Measurements from ENCODE around the gene SNX1. TPM values are rescaled to one million over a fixed set of nuclear protein-coding genes. Genes with fewer than 3 reads are reported as not detected.
A peak's percentile ranks its signal among the peaks of the same experiment; 100 is the strongest.

Gene SNX1
- total and polyA plus RNA-seq, 10 of the 15 experiments (the other 5 are each of a cell fraction or from before 2014, with no cell fraction given), result 17.8 to 115 (median 96.3) TPM

DNA sequence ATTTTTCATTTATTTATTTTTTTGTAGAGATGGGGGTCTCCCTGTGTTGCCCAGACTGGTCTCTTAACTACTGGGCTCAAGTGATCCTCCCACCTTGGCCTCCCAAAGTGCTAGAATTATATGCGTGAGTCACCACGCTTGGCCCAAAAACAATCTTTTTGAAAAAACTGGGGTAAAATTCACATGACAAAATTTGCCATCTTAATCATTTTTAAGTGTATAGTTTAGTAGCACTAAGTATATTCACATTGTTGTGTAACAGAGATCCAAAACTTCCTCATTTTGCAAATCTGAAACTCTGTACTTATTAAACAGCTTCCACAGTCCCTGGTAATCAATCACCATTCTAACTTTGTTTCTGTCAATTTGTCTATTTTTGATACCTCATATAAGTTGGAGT lies 5.2 kb downstream of the SNX1 start:
- Histone ChIP-seq H2AFZ (ENCODE audit: control insufficient read depth, low read depth, low read length) (no peak overlapping the region), H3K4me3 (0 out of 2 replicates have a peak overlapping the region, but pooled peaks have one; percentile 2), H3K79me2 (ENCODE audit: control insufficient read depth, insufficient read depth, low read length) (peaks cover 86% of the 10 kb centered on the region), H3K27me3 (replicated peaks in 1 of 2; ENCODE audit: control insufficient read depth in 2 of 2, insufficient read depth in 2 of 2, low read length in 1 of 2) (no peaks in the 10 kb centered on the region), H3K4me1 (ENCODE audit: control insufficient read depth, insufficient read depth, low read length) (peaks cover 13% of the 10 kb centered on the region), H3K9me3 (replicated peaks; ENCODE audit: control insufficient read depth, insufficient read depth, low read length) (no peaks in the 10 kb centered on the region; the same call in 2 of the 3 replicates), H3K36me3 (ENCODE audit: control insufficient read depth in 2 of 2, insufficient read depth in 2 of 2, low read length in 1 of 2) (no peaks in the 10 kb centered on the region; a peak in 2 of 4 replicates), H3K9ac (ENCODE audit: control insufficient read depth, insufficient read depth, low read length) (no peak overlapping the region), H3K27ac (ENCODE audit: control insufficient read depth, insufficient read depth) (no peak overlapping the region), H3K4me2 (ENCODE audit: control insufficient read depth, insufficient read depth) (peak overlapping the region; percentile 50; the same call in 1 of the 2 replicates), H4K20me1 (ENCODE audit: control insufficient read depth, insufficient read depth) (no peaks in the 10 kb centered on the region)
- intact Hi-C loops (cut with micrococcal nuclease; ENCODE audit: unreplicated experiment), result no loop called here
- in situ Hi-C loops (cut with MboI), result no loop called here
- FAIRE-seq (no peak), ATAC-seq (peak; percentile 36; the same call in 2 of the 3 replicates), DNase-seq (ENCODE audit: low read depth, low spot score) (no peak)
- ChIA-PET CTCF (interaction anchor here (1.1 to 2.1 kb wide), 6 partner anchors 10 to 53 kb away, joined by 3 to 9 read pairs (median 4); no protein-coding TSS in a partner anchor), SMC1A (ENCODE audit: uncharacterized antibody, unreplicated experiment) (interaction anchor here (0.7 to 2.0 kb wide), 5 partner anchors 10 to 634 kb away, joined by 3 to 12 read pairs (median 6); no protein-coding TSS in a partner anchor), POLR2A (interaction anchor here (0.5 to 1.9 kb wide), 2 partner anchors 44 to 98 kb away, joined by 4 to 8 read pairs; no protein-coding TSS in a partner anchor), RAD21 (ENCODE audit: unreplicated experiment) (interaction anchor here (0.7 to 2.3 kb wide), 3 partner anchors 8 to 53 kb away, joined by 3 to 13 read pairs (median 4); no protein-coding TSS in a partner anchor)
- BruUV-seq (replicated peaks), result no TSS peak
- TF ChIP-seq, protein P1, sequence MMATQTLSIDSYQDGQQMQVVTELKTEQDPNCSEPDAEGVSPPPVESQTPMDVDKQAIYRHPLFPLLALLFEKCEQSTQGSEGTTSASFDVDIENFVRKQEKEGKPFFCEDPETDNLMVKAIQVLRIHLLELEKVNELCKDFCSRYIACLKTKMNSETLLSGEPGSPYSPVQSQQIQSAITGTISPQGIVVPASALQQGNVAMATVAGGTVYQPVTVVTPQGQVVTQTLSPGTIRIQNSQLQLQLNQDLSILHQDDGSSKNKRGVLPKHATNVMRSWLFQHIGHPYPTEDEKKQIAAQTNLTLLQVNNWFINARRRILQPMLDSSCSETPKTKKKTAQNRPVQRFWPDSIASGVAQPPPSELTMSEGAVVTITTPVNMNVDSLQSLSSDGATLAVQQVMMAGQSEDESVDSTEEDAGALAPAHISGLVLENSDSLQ (IDR thresholded peaks at IDR 0.05), result peak; percentile 19; the same call in 1 of the 2 replicates
- TF ChIP-seq, protein P2, sequence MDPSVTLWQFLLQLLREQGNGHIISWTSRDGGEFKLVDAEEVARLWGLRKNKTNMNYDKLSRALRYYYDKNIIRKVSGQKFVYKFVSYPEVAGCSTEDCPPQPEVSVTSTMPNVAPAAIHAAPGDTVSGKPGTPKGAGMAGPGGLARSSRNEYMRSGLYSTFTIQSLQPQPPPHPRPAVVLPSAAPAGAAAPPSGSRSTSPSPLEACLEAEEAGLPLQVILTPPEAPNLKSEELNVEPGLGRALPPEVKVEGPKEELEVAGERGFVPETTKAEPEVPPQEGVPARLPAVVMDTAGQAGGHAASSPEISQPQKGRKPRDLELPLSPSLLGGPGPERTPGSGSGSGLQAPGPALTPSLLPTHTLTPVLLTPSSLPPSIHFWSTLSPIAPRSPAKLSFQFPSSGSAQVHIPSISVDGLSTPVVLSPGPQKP (IDR thresholded peaks at IDR 0.05; ENCODE audit: low read depth, low read length), result no peak
- 100% methylated on average over 2 of the region's 2 CpGs for WGBS (ENCODE audit: insufficient coverage, insufficient replicate concordance, low lambda C conversion rate, missing lambda C conversion rate)

DNA sequence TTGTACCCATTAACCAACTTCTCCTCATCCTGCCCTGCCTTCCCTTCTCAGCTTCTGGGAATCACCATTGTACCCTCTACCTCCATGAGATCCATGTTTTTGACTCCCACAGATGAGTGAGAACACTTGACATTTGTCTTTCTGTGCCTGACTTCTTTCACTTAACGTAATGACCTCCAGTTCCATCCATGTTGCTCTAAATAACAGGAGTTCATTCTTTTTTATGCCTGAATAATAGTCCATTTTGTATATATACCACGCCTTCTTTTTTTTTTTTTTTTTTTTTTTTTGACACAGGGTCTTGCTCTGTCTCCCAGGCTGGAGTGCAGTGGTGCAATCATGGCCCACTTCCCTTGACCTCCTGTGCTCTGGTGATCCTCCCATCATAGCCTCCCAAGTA lies 6.7 kb downstream of the SNX1 start:
- ChIA-PET RAD21 (ENCODE audit: unreplicated experiment) (interaction anchor here (2.3 kb wide), 1 partner anchor 51 kb away, joined by 13 read pairs; no protein-coding TSS in a partner anchor), CTCF (interaction anchor here (0.9 to 2.1 kb wide), 3 partner anchors 8 to 50 kb away, joined by 3 to 9 read pairs (median 5); no protein-coding TSS in a partner anchor), SMC1A (ENCODE audit: uncharacterized antibody, unreplicated experiment) (interaction anchor here (1.0 to 2.0 kb wide), 4 partner anchors 9 to 42 kb away, joined by 4 to 12 read pairs (median 8); no protein-coding TSS in a partner anchor), POLR2A (interaction anchor here (1.2 to 1.9 kb wide), 2 partner anchors 13 to 42 kb away, joined by 3 to 8 read pairs; no protein-coding TSS in a partner anchor)
- H3K9me3 ChIP-seq (replicated peaks; ENCODE audit: control insufficient read depth, insufficient read depth, low read length), result no peaks in the 10 kb centered on the region; the same call in 2 of the 3 replicates
- DNase-seq (ENCODE audit: low read depth, low spot score), result no peak
- intact Hi-C loops (cut with micrococcal nuclease; ENCODE audit: unreplicated experiment), result no loop called here
- no peak overlapping the region for H3K27ac ChIP-seq (ENCODE audit: control insufficient read depth, insufficient read depth)
- peaks cover 13% of the 10 kb centered on the region for H3K4me1 ChIP-seq (ENCODE audit: control insufficient read depth, insufficient read depth, low read length)
- no peaks in the 10 kb centered on the region for H4K20me1 ChIP-seq (ENCODE audit: control insufficient read depth, insufficient read depth)
- WGBS (ENCODE audit: insufficient coverage, insufficient replicate concordance, low lambda C conversion rate, missing lambda C conversion rate), result 67% methylated on average over 2 of the region's 2 CpGs
- ATAC-seq, result no peak
- no peak overlapping the region for H2AFZ ChIP-seq (ENCODE audit: control insufficient read depth, low read depth, low read length)
- no peak overlapping the region for H3K9ac ChIP-seq (ENCODE audit: control insufficient read depth, insufficient read depth, low read length)
- H3K4me3 ChIP-seq, result no peak overlapping the region
- H3K27me3 ChIP-seq (replicated peaks in 1 of 2; ENCODE audit: control insufficient read depth in 2 of 2, insufficient read depth in 2 of 2, low read length in 1 of 2), result no peaks in the 10 kb centered on the region
- in situ Hi-C loops (cut with MboI), result no loop called here
- peaks cover 81% of the 10 kb centered on the region for H3K79me2 ChIP-seq (ENCODE audit: control insufficient read depth, insufficient read depth, low read length)
- no peak for FAIRE-seq
- H3K36me3 ChIP-seq (ENCODE audit: control insufficient read depth in 2 of 2, insufficient read depth in 2 of 2, low read length in 1 of 2), result no peaks in the 10 kb centered on the region; a peak in 2 of 4 replicates
- no peak overlapping the region for H3K4me2 ChIP-seq (ENCODE audit: control insufficient read depth, insufficient read depth)
- BruUV-seq (replicated peaks), result no TSS peak
- TF ChIP-seq HCFC1 (IDR thresholded peaks at IDR 0.05; ENCODE audit: low read length), result no peak
- no peak for TF ChIP-seq IKZF1 (conservative IDR thresholded peaks at IDR 0.05)
- no peak for TF ChIP-seq BMI1 (IDR thresholded peaks at IDR 0.05; ENCODE audit: borderline replicate concordance)
- TF ChIP-seq, protein P3, sequence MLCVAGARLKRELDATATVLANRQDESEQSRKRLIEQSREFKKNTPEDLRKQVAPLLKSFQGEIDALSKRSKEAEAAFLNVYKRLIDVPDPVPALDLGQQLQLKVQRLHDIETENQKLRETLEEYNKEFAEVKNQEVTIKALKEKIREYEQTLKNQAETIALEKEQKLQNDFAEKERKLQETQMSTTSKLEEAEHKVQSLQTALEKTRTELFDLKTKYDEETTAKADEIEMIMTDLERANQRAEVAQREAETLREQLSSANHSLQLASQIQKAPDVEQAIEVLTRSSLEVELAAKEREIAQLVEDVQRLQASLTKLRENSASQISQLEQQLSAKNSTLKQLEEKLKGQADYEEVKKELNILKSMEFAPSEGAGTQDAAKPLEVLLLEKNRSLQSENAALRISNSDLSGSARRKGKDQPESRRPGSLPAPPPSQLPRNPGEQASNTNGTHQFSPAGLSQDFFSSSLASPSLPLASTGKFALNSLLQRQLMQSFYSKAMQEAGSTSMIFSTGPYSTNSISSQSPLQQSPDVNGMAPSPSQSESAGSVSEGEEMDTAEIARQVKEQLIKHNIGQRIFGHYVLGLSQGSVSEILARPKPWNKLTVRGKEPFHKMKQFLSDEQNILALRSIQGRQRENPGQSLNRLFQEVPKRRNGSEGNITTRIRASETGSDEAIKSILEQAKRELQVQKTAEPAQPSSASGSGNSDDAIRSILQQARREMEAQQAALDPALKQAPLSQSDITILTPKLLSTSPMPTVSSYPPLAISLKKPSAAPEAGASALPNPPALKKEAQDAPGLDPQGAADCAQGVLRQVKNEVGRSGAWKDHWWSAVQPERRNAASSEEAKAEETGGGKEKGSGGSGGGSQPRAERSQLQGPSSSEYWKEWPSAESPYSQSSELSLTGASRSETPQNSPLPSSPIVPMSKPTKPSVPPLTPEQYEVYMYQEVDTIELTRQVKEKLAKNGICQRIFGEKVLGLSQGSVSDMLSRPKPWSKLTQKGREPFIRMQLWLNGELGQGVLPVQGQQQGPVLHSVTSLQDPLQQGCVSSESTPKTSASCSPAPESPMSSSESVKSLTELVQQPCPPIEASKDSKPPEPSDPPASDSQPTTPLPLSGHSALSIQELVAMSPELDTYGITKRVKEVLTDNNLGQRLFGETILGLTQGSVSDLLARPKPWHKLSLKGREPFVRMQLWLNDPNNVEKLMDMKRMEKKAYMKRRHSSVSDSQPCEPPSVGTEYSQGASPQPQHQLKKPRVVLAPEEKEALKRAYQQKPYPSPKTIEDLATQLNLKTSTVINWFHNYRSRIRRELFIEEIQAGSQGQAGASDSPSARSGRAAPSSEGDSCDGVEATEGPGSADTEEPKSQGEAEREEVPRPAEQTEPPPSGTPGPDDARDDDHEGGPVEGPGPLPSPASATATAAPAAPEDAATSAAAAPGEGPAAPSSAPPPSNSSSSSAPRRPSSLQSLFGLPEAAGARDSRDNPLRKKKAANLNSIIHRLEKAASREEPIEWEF (IDR thresholded peaks at IDR 0.05; ENCODE audit: insufficient replicate concordance, low read depth, low read length), result no peak
- no peak for TF ChIP-seq PAX5 (IDR thresholded peaks at IDR 0.05; ENCODE audit: borderline replicate concordance, low read depth, low read length)
- TF ChIP-seq CREM (IDR thresholded peaks at IDR 0.05; ENCODE audit: low read depth), result no peak

Data from GM12878 (cell line).